GM21717 (cell line): ENCODE results near the gene PRKCA.

ENCODE experiments used
- ATAC-seq: cut with Tn5 transposase; IDR thresholded peaks from one replicate; pipeline ENCODE4 v1.9.1; 2021; ENCODE audit warnings: mild to moderate bottlenecking, moderate library complexity; ENCODE audit not compliant: unreplicated experiment

The PRKCA gene

GRCh38 chr17:66783656-66784381, 481.4 kb downstream of the PRKCA start:
- ATAC-seq: no peak

- no peak for ATAC-seq
Observed at GRCh38 chr17:66784621-66785364, 482.4 kb downstream of the PRKCA start.

- no peak for ATAC-seq
Observed at GRCh38 chr17:66786107-66786506, 483.7 kb downstream of the PRKCA start.

- no peak for ATAC-seq
Observed at GRCh38 chr17:66787914-66788313, 485.5 kb downstream of the PRKCA start.

GRCh38 chr17:66789093-66789492, 486.7 kb downstream of the PRKCA start:
- no peak for ATAC-seq

GRCh38 chr17:66789961-66790437, 487.6 kb downstream of the PRKCA start:
- ATAC-seq: no peak

- no peak for ATAC-seq
Observed at GRCh38 chr17:66790501-66791061, 488.2 kb downstream of the PRKCA start.

- ATAC-seq: no peak
Observed at GRCh38 chr17:66791347-66791746, 488.9 kb downstream of the PRKCA start.

GRCh38 chr17:66793814-66794213, 491.4 kb downstream of the PRKCA start:
- ATAC-seq: no peak

- no peak for ATAC-seq
Observed at GRCh38 chr17:66795486-66795885, 493.1 kb downstream of the PRKCA start.

- no peak for ATAC-seq
Observed at GRCh38 chr17:66799849-66800537, 497.6 kb downstream of the PRKCA start.

GRCh38 chr17:66803474-66803951, 501.1 kb downstream of the PRKCA start:
- no peak for ATAC-seq

- ATAC-seq: no peak
Observed at GRCh38 chr17:66805567-66805966, 503.2 kb downstream of the PRKCA start.

- ATAC-seq: no peak
Observed at GRCh38 chr17:66807182-66807581, 504.8 kb downstream of the PRKCA start.

GRCh38 chr17:66809408-66809807, 507.0 kb downstream of the PRKCA start:
- ATAC-seq: no peak

- no peak for ATAC-seq
Observed at GRCh38 chr17:66810951-66811682, 508.7 kb downstream of the PRKCA start.

GRCh38 chr17:66811683-66812054, 509.3 kb downstream of the PRKCA start:
- ATAC-seq: no peak

- ATAC-seq: no peak
Observed at GRCh38 chr17:66812571-66812970, 510.2 kb downstream of the PRKCA start.

- ATAC-seq: no peak
Observed at GRCh38 chr17:66813296-66813695, 510.9 kb downstream of the PRKCA start.

GRCh38 chr17:66814026-66814425, 511.6 kb downstream of the PRKCA start:
- ATAC-seq: no peak

GRCh38 chr17:66814570-66814969, 512.2 kb downstream of the PRKCA start:
- no peak for ATAC-seq
